Measurements from ENCODE around the gene NTM.

NTM gene

DNA sequence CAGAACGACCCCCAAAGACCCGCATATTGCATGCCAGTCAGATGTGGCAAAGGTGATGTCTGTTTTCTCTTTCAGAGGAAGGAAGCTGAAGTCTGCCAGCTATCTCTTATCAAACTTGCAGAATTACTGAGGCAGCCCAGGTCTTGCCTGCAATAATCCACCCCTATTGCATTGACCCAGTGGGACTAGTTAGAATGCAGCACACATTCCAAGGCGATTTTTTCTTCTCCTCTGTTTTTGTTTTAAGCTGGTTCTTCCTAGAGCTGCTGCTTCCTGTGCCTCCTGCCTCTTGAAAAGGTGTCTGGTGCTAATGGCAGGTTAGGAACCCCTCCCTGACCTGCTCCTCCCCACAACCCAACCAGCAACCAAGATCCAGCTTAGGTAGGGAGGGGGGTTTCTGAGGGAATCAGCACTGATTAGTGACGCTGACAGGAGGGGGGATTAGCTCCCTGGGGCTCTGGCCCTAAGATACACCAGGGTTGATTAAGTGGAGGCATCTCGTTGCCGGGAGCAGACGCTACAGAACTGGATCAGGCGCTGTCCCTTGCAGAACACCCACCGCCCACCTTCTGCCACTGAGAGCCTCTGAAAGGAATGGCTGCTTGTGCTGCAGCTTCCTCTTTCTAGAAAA, 2.8 kb downstream of the NTM start:
- no peak for DNase-seq (ENCODE audit: low read depth, low spot score)

DNA sequence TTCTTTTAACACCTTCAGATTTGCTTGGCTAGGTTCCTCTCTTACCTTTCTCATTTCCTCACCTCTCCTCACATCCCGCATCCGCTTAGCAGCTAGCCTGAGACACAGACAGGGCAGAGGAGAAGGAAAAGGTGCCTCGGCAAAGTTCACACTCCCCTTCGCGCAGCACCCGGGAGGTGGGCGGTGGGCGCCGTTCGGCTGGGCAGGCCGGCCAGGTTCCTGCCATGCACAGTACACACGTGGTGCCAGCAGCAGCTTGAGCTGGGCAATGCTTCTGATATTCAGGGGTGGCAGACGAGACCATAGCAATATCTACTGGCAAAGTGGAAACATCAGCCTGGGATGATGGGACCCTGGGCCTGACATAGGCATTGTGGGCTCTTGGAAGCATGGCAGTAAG, 3.3 kb downstream of the NTM start:
- no peak for DNase-seq (ENCODE audit: low read depth, low spot score)

DNA sequence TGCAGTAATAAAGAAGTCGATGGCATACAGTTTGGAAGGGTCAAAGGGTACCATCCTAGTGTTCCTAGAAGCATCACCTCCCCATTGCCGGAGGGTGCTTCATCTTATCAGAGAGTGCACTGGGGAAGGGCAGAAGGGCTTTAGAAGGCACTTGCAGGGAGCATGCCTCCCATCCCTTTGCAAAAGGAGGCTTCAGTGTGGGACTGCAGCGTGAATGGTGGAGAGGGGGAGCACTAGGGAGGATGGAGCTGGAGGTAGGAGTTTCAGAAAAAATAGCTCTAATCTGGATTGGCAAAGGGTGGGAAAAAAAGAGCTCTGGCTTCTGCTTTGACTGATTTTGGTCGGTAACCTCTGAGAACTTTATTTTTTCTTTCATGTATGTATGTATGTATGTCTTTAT, 5.0 kb downstream of the NTM start:
- no peak for DNase-seq (ENCODE audit: low read depth, low spot score)

DNA sequence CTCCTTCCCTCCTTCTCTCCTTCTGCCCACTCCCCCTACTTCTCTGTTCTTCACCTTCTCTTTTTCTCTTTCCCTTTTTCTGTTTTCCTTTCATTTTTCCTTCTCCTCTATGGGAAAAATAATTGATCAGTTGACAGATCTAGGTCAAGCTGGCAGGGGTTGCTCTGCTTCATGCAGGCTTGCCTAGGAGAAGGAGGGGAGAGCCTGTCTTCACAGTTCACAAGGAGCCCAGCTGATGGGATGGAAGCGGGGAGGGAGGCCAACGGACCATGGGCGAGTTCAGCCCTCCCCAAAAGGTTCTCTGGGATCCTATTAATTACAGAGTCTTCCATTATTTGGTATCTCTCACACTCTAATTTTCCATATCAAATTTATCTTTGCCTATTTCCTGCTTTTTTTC, 5.5 kb downstream of the NTM start:
- DNase-seq (ENCODE audit: low read depth, low spot score): no peak

DNA sequence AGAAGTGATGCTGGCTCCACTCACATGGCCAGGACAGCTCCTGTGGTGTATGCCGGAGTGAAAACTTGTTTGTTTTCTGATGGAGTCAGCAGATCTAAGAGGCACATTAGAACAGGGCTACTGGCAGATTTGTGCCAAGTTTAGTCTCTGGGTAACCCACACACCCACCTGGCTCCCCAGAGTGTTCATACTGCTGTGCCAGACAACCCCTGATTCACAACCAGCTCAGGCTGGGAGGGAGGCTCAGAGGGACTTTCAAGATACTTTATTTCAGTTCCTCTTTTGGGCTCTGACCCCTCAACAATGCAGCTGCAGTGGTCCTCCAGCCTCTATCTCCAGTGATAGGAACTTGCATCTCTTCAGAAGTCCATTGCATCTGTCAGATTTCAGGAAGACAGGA, 8.5 kb downstream of the NTM start:
- no peak for DNase-seq (ENCODE audit: low read depth, low spot score)

DNA sequence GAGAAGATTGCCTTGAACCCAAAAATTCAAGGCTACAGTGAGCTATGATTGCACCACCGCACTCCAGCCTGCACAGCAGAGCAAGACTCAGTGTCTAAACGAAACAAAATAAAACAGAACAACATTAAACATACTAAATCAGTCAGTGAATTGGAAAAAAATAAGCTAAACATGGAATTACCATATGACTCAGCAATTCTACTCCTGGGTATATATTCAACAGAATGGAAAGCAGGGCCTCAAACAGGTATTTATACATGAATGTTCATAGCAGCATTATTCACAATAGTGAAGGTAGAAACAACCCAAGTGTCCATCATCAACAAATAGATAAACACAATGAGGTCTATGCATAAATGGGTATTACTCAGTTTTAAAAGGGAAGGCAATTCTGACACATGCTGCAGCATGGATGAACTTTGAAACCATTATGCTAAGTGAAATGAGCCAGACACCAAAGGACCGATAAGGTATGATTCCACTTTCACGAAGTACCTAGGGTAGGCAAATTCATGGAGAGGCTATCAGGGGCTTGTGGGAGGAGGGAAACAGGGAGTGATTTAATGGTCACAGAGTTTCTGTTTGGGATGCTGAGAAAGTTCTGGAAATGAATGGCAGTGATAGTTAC, 15.5 kb downstream of the NTM start:
- DNase-seq (ENCODE audit: low read depth, low spot score): no peak

DNA sequence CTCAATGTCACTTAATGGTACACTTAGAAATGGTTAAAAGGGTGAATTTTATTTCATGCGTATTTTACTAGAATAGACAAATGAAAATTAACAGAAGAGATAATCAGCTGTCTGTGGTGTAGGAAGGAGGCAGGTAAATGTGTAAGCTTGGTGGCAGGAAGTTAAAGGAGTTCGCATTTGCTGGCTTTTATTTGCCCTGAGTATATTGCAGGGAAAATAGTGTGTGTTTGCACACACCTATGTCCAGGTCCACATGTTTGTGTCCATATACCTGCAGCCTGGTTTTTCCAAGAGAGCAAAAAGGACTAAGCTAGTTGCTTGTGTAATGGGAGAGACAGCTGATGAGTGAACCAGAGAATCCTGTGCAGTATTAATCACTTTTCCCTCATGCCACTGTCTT, 16.0 kb downstream of the NTM start:
- DNase-seq (ENCODE audit: low read depth, low spot score): no peak

DNA sequence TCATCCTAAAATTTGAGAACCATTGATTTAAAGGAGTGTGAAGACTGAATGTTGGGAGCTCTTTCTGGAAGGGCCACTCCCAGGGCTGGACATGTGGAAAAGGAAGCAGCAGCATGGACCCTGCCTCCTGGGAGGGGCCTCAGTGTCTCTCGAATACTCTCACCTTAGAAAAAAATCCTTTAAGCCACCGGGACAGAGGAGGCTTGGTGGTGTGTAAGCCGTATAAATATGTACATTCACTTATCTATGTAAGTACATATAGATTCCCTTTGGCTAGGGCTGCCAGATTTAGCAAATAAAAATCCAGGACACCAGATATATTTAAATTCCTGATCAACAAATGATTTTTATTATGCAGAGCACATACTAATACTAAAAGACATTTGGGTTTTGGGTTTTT, 17.6 kb downstream of the NTM start:
- DNase-seq (ENCODE audit: low read depth, low spot score): no peak

DNA sequence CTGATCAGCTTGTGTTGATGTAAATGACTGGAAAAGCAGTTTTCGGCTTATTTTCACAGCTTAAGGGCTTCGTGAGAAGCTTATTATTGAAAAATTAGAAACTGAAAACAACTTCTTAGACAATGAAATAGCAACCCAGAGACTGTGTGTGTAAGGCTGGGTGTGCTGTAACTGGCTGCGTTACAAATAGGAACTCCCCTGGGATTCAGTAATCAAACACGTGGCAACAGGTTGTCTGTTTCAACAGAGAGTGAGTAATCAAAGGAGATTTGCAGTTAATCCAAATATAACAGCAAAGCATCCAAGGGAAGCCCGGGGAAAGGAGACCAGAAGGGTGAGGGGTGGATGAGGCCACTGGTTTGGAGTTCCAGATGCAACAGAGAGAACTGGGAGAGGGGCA, 19.2 kb downstream of the NTM start:
- DNase-seq (ENCODE audit: low read depth, low spot score): no peak

DNA sequence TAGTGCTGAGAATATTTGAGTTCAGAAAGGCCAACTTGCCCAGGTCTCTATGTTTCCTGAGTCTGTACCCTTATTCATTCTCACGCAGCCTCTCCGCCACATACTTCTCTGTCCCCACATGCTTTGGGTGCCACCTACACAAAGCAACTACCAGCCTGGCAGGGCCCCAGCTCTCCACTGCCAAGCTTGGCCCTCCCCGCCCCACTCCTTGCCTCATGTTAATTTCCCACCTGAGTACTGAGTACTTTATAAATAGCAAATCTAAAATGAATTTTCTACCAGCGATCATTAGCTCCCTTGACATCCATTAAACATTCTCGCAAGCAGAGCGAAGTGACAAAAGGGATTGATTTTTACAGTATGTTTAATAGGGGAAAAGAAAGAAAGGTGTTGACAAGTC, 20.8 kb downstream of the NTM start:
- DNase-seq (ENCODE audit: low read depth, low spot score): no peak

DNA sequence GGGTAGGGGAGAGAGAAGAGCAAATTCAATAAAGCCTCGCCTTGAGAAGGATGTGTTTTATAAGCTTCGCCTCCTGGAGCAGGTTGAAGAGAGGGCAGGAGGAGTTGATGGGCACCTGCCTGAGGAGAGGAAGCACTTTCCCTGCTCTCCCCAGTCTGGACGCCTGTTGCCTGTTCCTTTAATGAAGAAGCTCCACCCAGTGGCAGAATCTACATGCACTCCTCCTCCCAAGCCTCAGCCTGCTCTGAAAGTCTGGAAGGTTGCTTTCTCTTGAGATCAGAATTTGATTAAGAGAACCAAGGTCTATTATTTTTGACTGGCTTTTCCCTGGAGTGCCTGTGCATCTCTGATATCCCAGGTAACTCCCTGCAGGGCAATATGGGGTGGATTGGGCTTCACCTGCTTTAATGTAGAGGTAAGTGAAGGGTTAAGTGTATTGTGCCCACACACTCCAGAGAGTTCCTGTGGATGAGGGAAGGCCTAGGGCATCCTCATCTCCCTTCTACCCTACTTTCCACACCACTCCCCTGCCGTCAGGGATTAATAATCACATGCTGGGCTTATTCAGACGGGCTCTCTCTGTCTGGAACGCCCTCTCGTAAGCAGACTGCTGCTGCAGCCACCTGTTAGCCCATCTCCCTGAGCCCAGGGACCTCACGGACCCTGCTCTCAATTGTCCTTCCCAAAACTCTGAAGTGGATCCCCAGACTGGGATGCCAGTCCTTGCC, 22.3 kb downstream of the NTM start:
- DNase-seq (ENCODE audit: low read depth, low spot score): no peak

DNA sequence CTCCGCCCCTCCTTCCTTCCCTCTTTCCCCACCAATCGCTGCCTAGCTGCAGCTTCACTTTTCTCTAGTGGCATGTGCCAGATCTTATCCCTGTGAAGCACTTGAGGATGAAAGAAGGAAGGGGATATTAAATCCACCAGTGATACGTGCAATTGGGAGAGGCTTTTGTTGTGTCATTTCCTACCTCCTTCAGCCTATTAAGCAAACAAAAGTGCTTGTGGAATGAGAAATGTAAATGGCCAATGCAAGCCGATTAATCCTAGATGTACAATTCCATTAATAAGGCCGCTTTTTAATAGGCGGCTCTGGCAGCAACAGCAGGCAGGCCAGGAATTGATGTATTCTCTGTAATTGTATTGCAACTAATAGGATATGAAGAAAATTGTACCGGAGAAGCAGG, 23.3 kb downstream of the NTM start:
- DNase-seq (ENCODE audit: low read depth, low spot score): no peak

DNA sequence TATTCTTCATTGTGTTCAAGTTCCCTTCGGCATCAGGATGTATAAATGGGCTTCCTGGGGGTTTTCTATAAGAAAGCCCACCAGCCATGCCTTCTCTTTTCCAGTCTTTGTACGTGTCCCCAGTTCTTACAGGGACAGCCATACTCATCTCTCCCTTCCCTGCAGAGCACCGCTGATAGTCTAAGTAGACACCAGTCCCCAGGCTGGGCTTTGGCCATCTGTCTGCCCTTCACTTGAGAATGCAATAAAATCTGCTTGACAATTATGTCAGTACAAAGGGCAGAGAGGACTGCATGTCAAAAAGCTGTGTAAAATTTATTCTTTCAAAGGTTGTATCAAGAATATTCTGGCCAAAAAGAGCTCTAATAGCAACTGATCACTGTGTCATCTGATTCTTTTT, 27.3 kb downstream of the NTM start:
- no peak for DNase-seq (ENCODE audit: low read depth, low spot score)

DNA sequence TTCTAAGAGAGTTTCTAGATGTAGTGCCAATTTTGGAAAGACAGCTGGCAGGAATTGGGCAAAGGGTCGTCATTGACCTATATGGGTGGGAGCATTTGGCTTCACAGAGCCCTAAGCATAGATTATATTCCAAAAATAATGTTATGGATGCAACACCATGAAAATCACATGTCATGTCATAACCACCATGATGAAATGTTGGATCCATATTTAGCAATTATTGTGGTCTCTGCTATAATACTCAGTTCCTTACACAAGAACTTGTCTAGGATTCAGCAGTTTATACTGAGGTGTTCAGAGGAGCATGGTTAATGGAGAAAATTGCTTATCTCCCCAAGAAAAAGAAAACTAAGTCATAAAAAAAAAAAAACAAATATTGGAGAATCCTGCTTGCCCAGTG, 31.6 kb downstream of the NTM start:
- DNase-seq (ENCODE audit: low read depth, low spot score): no peak

DNA sequence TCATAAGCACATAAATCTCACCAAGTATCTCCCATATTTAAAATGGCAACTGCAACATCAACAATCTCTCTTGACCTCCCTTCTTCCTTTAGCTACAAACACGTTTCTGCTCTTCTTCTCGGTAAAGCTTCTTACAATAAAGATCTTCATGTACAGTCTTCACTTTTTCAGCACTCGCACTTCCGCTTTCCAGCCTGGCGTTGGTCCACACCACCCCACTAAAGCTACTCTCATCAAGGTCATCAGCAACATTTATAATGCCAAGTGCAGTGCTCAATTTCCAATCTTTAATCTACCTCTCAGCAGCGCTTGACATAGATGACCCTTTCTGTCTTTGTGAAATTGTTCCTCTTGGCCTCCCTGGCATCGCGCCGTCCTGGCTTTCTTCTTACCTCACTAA, 33.6 kb downstream of the NTM start:
- no peak for DNase-seq (ENCODE audit: low read depth, low spot score)

DNA sequence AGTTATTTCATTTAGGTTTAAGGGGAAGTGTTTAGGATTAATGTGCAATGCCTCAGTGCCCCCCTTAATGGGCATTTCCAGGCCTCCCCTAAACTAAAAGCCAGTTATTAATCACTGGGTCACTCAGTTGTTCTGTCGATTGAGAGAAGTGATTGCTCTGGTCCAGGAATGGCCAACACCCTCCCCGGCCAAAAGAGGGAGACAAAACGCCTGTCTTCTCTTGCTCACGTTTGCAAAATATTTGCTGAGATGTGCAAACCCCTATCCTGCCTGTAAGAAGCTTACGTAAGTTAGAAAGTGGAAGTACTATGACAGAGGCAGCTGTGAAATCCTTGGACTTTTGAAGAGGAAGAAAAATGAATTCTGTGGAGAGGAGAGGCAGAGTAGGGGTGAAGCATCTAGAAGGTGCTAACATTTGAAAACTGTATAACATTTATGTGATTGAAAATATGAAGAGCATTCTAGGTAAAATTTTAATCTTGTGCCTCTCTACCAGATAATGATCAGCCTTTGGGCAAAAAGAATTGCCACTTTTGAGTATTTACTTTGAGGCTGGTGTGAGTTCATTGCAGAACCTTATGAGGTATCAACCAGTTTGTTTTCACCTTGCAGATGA, 37.7 kb downstream of the NTM start:
- DNase-seq (ENCODE audit: low read depth, low spot score): no peak

DNA sequence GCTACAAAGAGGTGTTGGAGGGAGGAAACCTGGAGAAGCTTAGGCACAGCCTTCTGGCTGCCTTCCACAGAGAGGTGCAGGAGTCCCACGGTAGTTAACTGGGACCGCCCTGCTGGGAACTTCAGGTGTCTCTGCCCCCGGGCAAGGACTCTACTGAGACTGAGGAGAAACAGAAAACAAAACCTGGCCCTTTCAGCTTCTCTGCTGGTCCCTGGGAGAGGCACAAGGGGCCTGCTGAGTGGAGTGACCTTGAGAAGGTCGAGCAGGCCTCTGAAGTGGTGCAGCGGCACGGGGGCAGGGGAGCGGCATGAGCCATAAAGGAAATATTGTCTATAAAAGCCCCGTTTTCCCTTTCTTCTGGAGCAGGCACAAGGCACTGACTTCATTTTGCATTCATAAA, 38.9 kb downstream of the NTM start:
- DNase-seq (ENCODE audit: low read depth, low spot score): no peak

DNA sequence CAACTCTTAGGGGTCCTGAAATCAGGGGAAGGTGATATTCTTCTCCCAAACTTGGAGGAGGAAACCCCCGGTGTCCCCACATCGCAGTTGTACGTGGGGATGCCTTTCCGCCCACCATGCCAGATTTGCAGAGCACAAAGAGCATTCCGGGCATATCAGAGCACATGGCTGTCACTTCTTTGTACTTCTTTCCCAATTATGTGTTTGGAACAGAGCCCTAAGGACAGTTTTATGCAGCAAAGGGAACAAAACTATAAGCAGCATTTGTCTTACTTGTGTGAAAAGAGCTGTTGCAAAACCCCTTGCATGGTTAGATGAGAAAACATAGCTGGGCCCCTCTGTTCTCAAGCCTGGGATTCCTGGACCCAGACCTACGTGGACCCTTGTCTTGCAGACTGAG, 41.2 kb downstream of the NTM start:
- DNase-seq (ENCODE audit: low read depth, low spot score): no peak

DNA sequence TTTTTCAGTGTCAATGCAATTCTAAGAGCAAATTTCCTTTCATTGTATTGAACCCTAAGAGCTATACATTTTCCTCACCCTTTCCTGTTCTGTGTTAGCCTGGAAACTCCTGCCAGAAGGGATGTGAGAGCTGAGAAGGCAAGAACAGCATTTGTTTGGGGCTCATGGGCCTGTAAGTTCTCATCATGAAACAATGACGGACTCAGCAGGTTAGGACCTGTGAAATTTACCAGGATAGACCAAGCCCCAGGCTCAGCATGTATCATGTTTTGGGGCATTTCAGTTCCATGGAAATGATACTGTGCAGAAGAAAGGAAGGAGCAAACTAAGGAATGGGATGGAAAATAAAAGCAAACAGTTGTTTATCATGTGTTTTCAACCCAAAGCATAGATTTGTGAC, 41.6 kb downstream of the NTM start:
- DNase-seq (ENCODE audit: low read depth, low spot score): no peak

DNA sequence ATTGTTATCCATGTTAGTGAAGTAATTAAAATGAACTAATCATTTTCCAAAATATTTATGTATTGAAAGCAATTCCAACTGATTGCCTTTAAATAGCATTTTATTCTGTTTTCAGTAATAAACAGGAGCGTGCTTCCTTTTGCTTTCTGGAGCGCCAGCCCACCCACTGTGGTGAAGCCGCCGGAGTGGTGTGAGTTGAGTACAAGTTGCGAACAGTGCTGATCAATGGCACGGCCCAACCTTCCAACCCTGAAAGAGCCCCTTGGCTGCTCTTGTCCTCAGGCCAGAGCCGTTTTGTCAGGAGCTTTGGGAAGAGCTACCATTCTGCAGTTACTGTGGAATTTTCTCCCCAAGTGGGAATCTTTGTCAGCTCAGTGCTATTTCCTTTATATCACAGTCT, 42.8 kb downstream of the NTM start:
- no peak for DNase-seq (ENCODE audit: low read depth, low spot score)

DNA sequence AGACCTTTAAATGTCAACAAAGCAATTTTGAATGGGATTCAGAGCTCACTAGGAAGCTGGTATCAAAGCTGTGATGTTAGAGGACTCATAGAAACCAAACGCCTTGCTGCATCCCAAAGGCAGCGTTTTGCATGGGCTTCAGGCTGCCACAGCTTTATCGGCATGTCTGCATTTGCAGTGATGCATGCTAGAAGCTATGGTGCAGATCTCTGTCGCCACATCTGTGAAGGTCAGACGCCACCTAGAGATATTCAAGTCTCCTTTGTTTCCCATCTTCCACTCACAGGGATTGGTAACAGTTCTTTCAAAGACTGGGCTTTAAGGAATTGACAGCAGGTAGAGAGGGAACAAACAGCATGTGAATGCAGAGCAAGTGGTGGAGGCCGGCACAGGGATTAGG, 47.8 kb downstream of the NTM start:
- no peak for DNase-seq (ENCODE audit: low read depth, low spot score)

DNA sequence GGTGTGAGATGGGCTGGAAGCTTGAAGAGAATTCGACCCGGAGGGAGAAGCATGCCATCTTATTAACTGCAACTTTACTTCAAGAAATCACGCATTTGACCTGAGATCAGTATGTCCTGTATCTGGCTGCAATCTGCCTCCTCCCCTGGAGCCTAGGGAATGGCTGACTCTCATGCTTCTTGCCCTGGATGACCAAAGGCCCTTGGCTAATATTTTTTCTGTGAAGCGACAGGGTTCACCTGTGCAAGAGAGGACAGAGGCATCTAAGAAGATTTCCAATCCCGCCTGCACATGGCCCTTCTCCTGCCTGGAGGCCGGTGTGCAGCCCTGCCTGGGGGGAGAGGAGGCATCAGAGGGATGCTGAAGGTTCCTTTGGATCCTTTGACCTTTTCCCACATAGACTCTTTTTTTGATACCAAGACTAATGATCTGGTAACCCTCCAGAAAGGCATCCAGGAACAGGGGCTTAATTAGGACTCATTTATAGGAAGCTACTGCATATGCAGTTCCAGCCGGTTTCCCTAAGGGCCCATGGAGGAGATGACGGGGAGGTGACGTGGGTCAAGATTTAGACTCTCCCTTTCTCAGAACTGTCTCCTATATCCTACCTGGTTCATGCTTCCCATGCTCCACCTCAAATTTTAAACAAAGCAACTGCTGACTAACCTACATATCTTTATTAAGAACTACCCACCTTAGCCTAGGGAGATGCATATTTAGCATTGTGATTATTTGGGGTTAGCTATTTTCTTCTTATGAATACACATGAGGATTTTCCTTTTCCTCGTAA, 50.8 kb downstream of the NTM start:
- DNase-seq (ENCODE audit: low read depth, low spot score): no peak
